ENCODE results near the gene GPRC5C.
A peak's percentile ranks its signal among the peaks of the same experiment; 100 is the strongest.

GPRC5C gene

DNA sequence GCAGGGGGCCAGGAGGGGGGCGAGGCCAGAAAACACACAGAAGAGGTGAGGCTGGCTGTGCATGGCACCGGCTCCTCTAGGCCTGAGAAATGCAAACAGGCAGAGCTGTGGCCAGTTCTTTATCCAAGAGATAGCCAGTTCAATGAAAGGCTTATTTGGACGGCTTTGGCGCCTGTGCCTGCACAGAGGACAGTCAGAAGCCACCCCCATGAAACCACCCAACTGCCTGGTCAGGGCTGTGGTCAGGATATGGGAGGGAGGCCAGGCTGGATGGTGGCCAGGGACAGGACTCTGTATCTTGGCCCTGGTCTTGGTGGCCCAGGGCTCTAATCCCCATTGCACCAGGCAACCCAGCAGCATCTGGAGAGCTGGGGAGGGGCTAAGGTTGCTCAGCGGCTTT lies 24.5 kb upstream of the GPRC5C start:
- no peak for DNase-seq (ENCODE audit: low spot score)

- DNase-seq (ENCODE audit: low spot score), result no peak
Observed at GRCh38 chr17:74408262-74408661, 23.6 kb upstream of the GPRC5C start.

DNA sequence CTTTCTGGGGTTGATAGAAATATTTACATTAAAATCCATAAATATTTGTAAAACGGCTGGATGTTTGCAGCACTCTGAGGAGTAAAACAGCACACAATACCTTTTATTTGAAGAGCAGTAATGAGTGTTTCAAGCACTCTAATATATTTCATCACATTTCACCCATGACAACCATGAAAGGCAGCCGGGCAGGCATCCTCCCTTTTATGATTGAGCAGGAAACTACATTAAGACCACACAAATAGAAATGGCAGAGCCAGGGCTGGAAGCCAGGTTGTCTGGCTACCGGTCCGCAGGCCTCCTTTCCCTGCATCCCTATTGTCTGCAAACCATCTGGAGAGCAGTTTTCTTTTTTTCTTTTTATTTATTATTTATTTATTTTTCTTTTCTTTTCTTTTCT lies 23.1 kb upstream of the GPRC5C start:
- no peak for DNase-seq (ENCODE audit: low spot score)

GRCh38 chr17:74410001-74410443 lies 21.9 kb upstream of the GPRC5C start:
- DNase-seq (ENCODE audit: low spot score), result no peak

- DNase-seq (ENCODE audit: low spot score), result no peak
Observed at GRCh38 chr17:74412581-74412980, 19.3 kb upstream of the GPRC5C start.

- DNase-seq (ENCODE audit: low spot score), result no peak
Observed at GRCh38 chr17:74413491-74413890, 18.4 kb upstream of the GPRC5C start.

DNA sequence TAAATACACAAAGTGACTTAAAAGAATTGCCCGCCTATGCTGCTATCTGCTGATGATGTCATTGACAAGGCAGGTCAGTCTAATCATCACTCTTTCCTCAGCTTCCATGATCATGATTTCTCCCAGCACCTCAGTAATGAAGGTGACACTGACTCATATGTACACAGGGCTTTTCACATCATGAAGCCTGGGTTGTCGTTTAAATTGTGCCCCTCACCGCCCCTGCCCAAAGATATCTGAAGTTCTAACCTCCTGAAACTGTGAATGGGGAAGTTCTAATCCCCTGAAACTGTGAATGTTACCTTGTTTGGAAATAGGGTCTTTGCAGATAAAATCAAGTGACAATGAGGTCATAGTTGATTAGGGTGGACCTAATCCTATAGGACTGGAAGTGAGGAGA lies 17.4 kb upstream of the GPRC5C start:
- no peak for DNase-seq (ENCODE audit: low spot score)

DNA sequence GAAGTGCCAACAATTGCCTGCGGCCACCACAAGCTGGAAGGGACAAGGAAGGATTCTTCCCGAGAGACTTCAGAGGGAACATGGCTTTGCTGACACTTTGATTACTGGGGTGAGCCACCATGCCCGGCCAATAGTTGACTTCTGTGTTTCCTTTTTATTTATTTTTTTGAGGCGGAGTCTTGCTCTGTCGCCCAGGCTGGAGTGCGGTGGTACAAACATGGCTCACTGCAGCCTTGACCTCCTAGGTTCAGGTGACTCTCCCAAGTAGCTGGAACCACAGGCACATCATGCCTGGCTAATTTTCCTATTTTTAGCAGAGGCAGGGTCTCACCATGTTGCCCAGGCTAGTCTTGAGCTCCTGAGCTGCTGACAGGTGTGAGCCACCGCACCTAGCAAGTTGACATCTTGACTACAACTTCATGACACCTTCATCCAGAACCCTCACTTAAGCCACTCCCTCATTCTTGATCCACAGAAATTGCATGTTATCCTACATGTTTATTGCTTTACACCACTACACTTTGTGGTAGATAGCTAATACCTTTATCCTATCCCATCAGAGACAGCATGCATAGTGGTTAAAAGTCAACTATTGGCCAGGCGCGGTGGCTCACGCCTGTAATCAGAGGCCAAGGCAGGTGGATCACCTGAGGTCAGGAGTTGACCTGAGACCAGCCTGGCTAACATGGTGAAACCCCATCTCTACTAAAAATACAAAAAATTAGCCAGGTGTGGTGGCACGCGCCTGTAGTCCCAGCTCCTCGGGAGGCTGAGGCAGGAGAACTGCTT lies 16.1 kb upstream of the GPRC5C start:
- DNase-seq (ENCODE audit: low spot score), result no peak

DNA sequence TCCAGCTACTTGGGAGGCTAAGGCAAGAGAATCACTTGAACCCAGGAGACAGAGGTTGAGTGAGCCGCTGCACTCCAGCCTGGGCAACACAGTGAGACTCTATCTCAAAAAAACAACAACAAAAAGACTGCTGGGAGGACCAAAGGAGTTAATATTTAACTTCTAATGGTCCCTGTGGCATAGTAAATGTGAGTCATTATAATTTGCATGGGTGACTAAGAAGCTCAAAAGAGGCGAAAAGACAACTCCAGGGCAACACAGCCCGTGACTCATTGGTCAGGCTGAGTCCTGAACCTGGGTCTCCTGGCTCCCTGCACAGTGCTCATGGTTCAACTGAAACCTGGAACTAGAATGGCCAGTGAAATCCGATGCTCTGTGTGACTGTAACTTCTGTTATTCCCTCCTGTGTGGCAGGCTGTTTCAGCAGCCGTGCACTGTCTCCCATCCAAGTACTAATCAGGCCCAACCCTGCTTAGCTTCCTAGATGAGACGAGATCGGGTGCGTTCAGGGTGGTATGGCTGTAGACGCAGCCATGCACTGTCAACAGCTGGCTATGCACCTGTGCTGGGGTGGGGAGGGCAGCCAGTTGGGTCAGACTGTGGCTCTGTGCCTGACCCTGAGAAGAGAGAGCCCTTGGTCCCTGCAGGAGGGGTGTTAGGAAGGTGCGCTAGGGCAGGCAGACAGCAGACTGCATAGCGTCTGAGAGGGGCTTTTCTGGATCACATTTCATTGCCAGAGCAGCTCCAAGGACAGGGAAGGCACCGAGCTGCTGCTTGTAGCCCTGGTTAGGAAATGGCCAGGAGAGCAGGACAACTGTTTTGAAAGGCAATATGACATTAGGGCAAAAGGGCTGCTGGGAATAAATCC lies 14.5 kb upstream of the GPRC5C start:
- no peak for DNase-seq (ENCODE audit: low spot score)

DNA sequence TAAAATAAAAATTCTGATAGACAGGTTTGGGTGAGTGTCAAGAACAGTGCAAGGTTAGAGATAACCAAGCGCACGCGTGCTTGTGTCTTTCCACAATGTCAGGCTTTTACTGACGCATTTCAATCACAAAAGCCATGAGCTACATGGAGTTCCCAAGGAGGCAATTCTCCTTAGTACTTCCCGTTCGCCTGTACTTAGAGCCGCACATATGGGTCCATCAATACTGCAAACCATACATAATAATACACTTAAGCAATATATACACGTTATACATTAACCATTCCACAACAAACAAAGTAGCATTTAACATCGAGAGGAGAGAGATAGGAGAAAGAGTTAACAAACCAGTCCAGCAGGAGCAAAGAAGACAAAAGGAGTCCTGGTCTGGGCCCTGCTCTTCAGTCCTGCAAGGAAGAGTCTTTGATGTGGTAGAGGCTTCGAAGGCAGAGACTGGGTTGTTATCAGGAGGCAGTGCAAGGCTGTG lies 11.9 kb upstream of the GPRC5C start:
- DNase-seq (ENCODE audit: low spot score), result no peak

DNA sequence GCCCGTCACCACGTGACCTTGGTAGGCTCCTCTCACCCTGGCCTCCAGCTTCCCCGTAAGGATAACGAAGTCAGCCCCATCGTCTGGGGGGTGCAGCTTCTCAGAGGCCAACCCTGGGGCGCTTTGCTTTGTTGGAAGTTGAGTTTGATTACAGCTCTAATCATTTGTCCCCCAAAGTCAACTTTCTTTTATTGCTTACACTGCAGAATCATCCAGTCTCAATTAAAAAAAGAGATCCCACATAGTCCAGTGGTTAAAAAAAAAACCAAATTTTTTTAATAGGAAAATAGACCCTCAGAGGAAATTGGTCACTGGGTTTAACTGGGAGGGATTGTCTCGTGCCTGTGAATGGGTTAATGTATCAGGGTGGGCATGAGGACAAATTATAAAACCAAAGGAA lies 7.8 kb upstream of the GPRC5C start:
- DNase-seq (ENCODE audit: low spot score), result no peak

- no peak for DNase-seq (ENCODE audit: low spot score)
Observed at GRCh38 chr17:74424657-74425056, 7.2 kb upstream of the GPRC5C start.

DNA sequence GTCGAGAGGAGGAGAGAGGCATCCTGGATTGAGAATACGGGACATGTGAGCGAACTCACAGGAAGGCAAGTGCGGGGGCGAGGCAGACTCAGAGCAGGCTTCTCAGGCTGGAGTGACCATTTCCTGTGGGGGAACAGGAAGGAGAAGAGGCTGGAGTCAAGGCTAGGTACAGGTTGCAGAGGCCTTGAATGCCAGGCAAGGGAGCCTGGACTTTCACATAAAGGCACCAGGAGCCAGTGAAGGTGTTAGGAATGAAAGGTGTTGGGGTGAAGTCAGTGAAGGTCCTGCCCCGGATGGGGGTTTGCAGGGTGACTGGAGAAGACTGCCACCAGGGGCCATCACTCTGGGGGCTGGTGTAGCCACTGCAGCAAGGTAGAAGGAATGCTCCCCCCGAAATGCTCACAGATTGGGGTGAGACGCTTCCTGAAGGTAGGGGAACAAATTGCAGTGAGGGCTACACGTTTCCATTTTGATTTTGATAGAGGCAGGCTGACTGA lies 5.3 kb upstream of the GPRC5C start:
- no peak for DNase-seq (ENCODE audit: low spot score)

GRCh38 chr17:74427048-74427762 lies 4.7 kb upstream of the GPRC5C start:
- DNase-seq (ENCODE audit: low spot score), result no peak

DNA sequence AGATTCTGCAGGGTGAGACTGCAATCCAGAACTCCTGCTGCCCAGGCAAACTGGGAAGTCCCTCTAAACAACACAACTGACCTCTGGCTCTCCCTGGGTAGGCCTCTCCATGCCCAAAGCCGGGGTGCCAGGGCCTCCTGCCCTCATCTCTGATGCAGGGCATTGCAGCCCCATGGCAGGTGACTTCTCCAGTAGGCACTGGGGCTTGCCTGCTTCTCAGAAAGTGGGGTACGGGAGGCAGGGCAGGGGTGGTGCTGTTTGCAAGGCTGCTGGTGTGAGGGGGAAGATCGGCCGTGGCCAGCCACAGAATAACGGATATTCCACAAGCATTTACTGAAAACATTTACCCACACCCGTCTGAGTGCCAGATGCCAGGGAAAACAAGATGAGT lies 4.1 kb upstream of the GPRC5C start:
- no peak for DNase-seq (ENCODE audit: low spot score)

GRCh38 chr17:74429604-74430384 lies 2.1 kb upstream of the GPRC5C start:
- no peak for DNase-seq (ENCODE audit: low spot score)

DNA sequence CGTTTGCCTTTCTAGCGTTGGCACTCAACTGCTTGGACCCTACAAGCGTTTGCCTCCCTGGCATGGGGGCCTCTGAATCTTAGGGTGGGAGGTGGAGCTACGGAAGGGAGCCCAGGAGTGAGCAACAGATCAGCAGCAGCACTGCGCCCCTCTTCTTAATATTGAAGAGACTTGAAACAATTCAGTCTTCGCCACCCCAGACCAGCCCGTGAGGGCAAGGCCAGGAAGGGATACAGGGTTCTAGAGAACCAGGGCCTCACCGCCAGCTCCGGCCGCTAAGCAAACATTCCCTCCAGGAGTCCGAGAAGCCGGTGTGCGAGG lies 1.5 kb upstream of the GPRC5C start:
- DNase-seq (ENCODE audit: low spot score), result no peak

GRCh38 chr17:74430706-74431567 lies 951 bp upstream of the GPRC5C start:
- peak; percentile 71 for DNase-seq (ENCODE audit: low spot score)

- no peak for DNase-seq (ENCODE audit: low spot score)
Observed at GRCh38 chr17:74432424-74432690, 469 bp downstream of the GPRC5C start.

- DNase-seq (ENCODE audit: low spot score), result no peak
Observed at GRCh38 chr17:74432766-74433391, 991 bp downstream of the GPRC5C start.

Data from globus pallidus (tissue), 1 donor.